Vagina (tissue), 2 donors: ENCODE results near the gene SLC36A3.

Experiments used
- CTCF ChIP-seq, 3 experiments: fragments of 450-650 bp in 2 of 3; fragments of 200-600 bp in 1 of 3; sonication (generic) in 1 of 3; IDR thresholded peaks; one replicate each; pipeline ENCODE4 v1.5.1; 2017 to 2019; ENCODE audit warnings: antibody characterized with exemption in 3 of 3, mild to moderate bottlenecking in 2 of 3, moderate library complexity in 2 of 3
- POLR2A ChIP-seq, 2 donors: fragments of 450-650 bp; IDR thresholded peaks; one replicate each; pipeline ENCODE4 v1.6.1; 2017; ENCODE audit warnings: antibody characterized with exemption in 2 of 2, mild to moderate bottlenecking in 2 of 2, moderate library complexity in 2 of 2

- TF ChIP-seq POLR2A (IDR thresholded peaks at IDR 0.05) (no peak), CTCF (IDR thresholded peaks at IDR 0.05) (no peak)
Measured at GRCh38 chr5:151281001-151281639, 22.4 kb downstream of the SLC36A3 start.
